GF-D8 (cell line): ENCODE results near the gene NEUROD2.

Experiments used
- DNase-seq: peaks from one replicate; lab custom pipeline; 2025; lab: John Stamatoyannopoulos, UW

Gene NEUROD2

GRCh38 chr17:39607851-39608130 is at the start of gene NEUROD2:
TSS of gene NEUROD2 (minus strand) at chr17:39607920. CDS start at chr17:39606599, 1,321 bp downstream.
- DNase-seq, result no peak

GRCh38 chr17:39655105-39655504 is 47.4 kb upstream of the NEUROD2 start:
- no peak for DNase-seq

GRCh38 chr17:39653662-39654331 is 46.1 kb upstream of the NEUROD2 start:
- no peak for DNase-seq

GRCh38 chr17:39653316-39653661 is 45.6 kb upstream of the NEUROD2 start:
- no peak for DNase-seq

- no peak for DNase-seq
Measured at GRCh38 chr17:39652587-39653315, 45.0 kb upstream of the NEUROD2 start.

GRCh38 chr17:39651923-39652586 is 44.3 kb upstream of the NEUROD2 start:
- no peak for DNase-seq

- DNase-seq, result no peak
Measured at GRCh38 chr17:39650121-39650579, 42.4 kb upstream of the NEUROD2 start.

- peak; percentile 53 for DNase-seq
Measured at GRCh38 chr17:39648616-39649366, 41.1 kb upstream of the NEUROD2 start.

GRCh38 chr17:39647256-39647655 is 39.5 kb upstream of the NEUROD2 start:
- DNase-seq, result no peak

GRCh38 chr17:39643271-39643670 is 35.6 kb upstream of the NEUROD2 start:
- DNase-seq, result no peak

- no peak for DNase-seq
Measured at GRCh38 chr17:39642291-39643074, 34.8 kb upstream of the NEUROD2 start.

- DNase-seq, result no peak
Measured at GRCh38 chr17:39641883-39642282, 34.2 kb upstream of the NEUROD2 start.

- no peak for DNase-seq
Measured at GRCh38 chr17:39641097-39641496, 33.4 kb upstream of the NEUROD2 start.

- no peak for DNase-seq
Measured at GRCh38 chr17:39640591-39641031, 32.9 kb upstream of the NEUROD2 start.

- no peak for DNase-seq
Measured at GRCh38 chr17:39639566-39640458, 32.1 kb upstream of the NEUROD2 start.

- no peak for DNase-seq
Measured at GRCh38 chr17:39639043-39639442, 31.3 kb upstream of the NEUROD2 start.

GRCh38 chr17:39638317-39638716 is 30.6 kb upstream of the NEUROD2 start:
- DNase-seq, result no peak

GRCh38 chr17:39636927-39637736 is 29.4 kb upstream of the NEUROD2 start, which contains the start of gene STARD3:
TSS of gene STARD3 (plus strand) at chr17:39637144. CDS start at chr17:39653532, 16,388 bp downstream.
- DNase-seq, result peak; percentile 67

GRCh38 chr17:39636587-39636926 is 28.8 kb upstream of the NEUROD2 start:
- DNase-seq, result no peak
